Measurements from ENCODE around the gene AVPR2. TPM values are rescaled to one million over a fixed set of nuclear protein-coding genes. Genes with fewer than 3 reads are reported as not detected.

Gene AVPR2
- total RNA-seq, 4 donors from 2014 or later: 0.19 to 1.3 (median 0.29) TPM

GRCh38 chrX:153926858-153927671 lies 22.6 kb downstream of the AVPR2 start:
- TF ChIP-seq POLR2A (IDR thresholded peaks at IDR 0.05) (peak in 2 of 4 donors; percentile 13 to 52), CTCF (IDR thresholded peaks at IDR 0.05) (peak in 1 of 6 experiments; percentile 8)
- intact Hi-C loops (cut with DNase I): no loop called here
- Histone ChIP-seq H3K36me3 (peaks cover 0 to 26% (median 0%) of the 10 kb centered on the region in 3 donors), H3K4me3 (peak overlapping the region; percentile 46 to 78 (median 58)), H3K27me3 (no peaks in the 10 kb centered on the region), H3K27ac (peak overlapping the region; percentile 95 to 98 (median 97)), H3K9me3 (no peaks in the 10 kb centered on the region), H3K4me1 (peaks cover 19 to 60% (median 22%) of the 10 kb centered on the region in 3 donors)
- WGBS, 2 donors: 52% methylated on average over 7 of the region's 31 CpGs; no CpG with 5 or more reads in 1 of the 2 donors
- DNase-seq: peak; percentile 31

GRCh38 chrX:153927672-153927921 lies 23.1 kb downstream of the AVPR2 start:
- H3K36me3 ChIP-seq: peaks cover 0 to 31% (median 0%) of the 10 kb centered on the region in 3 donors
- intact Hi-C loops (cut with DNase I): no loop called here
- WGBS, 2 donors: 3 to 26% methylated on average over 5 to 7 of the region's 8 CpGs

GRCh38 chrX:153927922-153928760 lies 23.7 kb downstream of the AVPR2 start:
- H3K27me3 ChIP-seq: no peaks in the 10 kb centered on the region
- intact Hi-C loops (cut with DNase I): no loop called here
- peak overlapping the region; percentile 46 to 78 (median 58) for H3K4me3 ChIP-seq
- TF ChIP-seq POLR2A (IDR thresholded peaks at IDR 0.05) (peak in 3 of 4 donors; percentile 75 to 94 (median 78)), CTCF (IDR thresholded peaks at IDR 0.05) (peak in 3 of 6 experiments; percentile 17 to 34 (median 17))
- H3K36me3 ChIP-seq: peaks cover 0 to 37% (median 0%) of the 10 kb centered on the region in 3 donors
- no peaks in the 10 kb centered on the region for H3K9me3 ChIP-seq
- H3K27ac ChIP-seq: peak overlapping the region; percentile 95 to 98 (median 97)
- DNase-seq: peak; percentile 74
- 0 to 7% methylated on average over 3 to 8 of the region's 76 CpGs for WGBS, 2 donors
- peaks cover 19 to 58% (median 22%) of the 10 kb centered on the region in 3 donors for H3K4me1 ChIP-seq

More at GRCh38 chrX:153927672-153927921, 23.1 kb downstream of the AVPR2 start:
- Histone ChIP-seq H3K27me3 (no peaks in the 10 kb centered on the region), H3K9me3 (no peaks in the 10 kb centered on the region), H3K4me1 (peaks cover 19 to 58% (median 22%) of the 10 kb centered on the region in 3 donors), H3K27ac (peak overlapping the region; percentile 95 to 98 (median 97)), H3K4me3 (peak overlapping the region; percentile 46 to 78 (median 58))
- no peak for DNase-seq
- no peak for TF ChIP-seq CTCF (IDR thresholded peaks at IDR 0.05)
- no peak for TF ChIP-seq POLR2A (IDR thresholded peaks at IDR 0.05)

GRCh38 chrX:153928846-153929245 lies 24.4 kb downstream of the AVPR2 start:
- TF ChIP-seq CTCF (IDR thresholded peaks at IDR 0.05) (no peak), POLR2A (IDR thresholded peaks at IDR 0.05) (no peak)
- WGBS, 2 donors: 0 to 57% methylated on average over 1 to 9 of the region's 9 CpGs
- intact Hi-C loops (cut with DNase I): no loop called here

More at GRCh38 chrX:153928846-153929245, 24.4 kb downstream of the AVPR2 start:
- no peaks in the 10 kb centered on the region for H3K9me3 ChIP-seq
- H3K27me3 ChIP-seq: no peaks in the 10 kb centered on the region
- peak overlapping the region in 3 of 4 donors; percentile 9 to 58 (median 41) for H3K4me3 ChIP-seq
- H3K27ac ChIP-seq: peak overlapping the region; percentile 73 to 98 (median 96)
- no peak for DNase-seq
- peaks cover 0 to 37% (median 0%) of the 10 kb centered on the region in 3 donors for H3K36me3 ChIP-seq
- peaks cover 19 to 58% (median 25%) of the 10 kb centered on the region in 3 donors for H3K4me1 ChIP-seq
